HEK293 (cell line): ENCODE data around the gene CLIP4.

Experiments used
- CTCF ChIA-PET: fragments of 350-600 bp; formaldehyde crosslinking; extraction: SDS; loops from one replicate; lab custom pipeline; 2021; ENCODE audit warnings: antibody characterized with exemption; lab: Yijun Ruan, JAX
- POLR2A ChIA-PET: fragments of 300-600 bp; formaldehyde crosslinking; extraction: SDS; loops from one replicate; lab custom pipeline; 2020; ENCODE audit warnings: antibody characterized with exemption, inconsistent platforms; lab: Yijun Ruan, JAX
- H3K27ac ChIP-seq: fragments of 200-500 bp; sonication (Bioruptor generic); 2 replicates; pipeline ENCODE4 v1.5.1; 2014; ENCODE audit warnings: low read depth, low read length, control low read depth, inconsistent platforms; ENCODE audit errors: extremely low read depth
- H3K36me3 ChIP-seq, 2 experiments: fragments of 200-500 bp in 1 of 2; sonication (Bioruptor generic) in 1 of 2; 1 replicate in 1 of 2; 2 replicates in 1 of 2; pipeline ENCODE4 v1.5.1; 2014 to 2017; ENCODE audit warnings: inconsistent platforms in 2 of 2, low read length in 2 of 2; ENCODE audit not compliant: control insufficient read depth in 2 of 2, insufficient read depth in 1 of 2
- H3K4me1 ChIP-seq: fragments of 200-500 bp; sonication (Bioruptor generic); 2 replicates; pipeline ENCODE4 v1.5.1; 2014; ENCODE audit warnings: mild to moderate bottlenecking, low read length, inconsistent platforms; ENCODE audit not compliant: control insufficient read depth, insufficient read depth
- H3K4me3 ChIP-seq: 2 replicates; pipeline ENCODE4 v1.5.1; 2011; ENCODE audit warnings: low read depth, mild to moderate bottlenecking, control low read depth, low read length, moderate library complexity
- H3K9me3 ChIP-seq: fragments of 200-500 bp; sonication (Bioruptor generic); 2 replicates; pipeline ENCODE4 v1.5.1; 2014; ENCODE audit warnings: low read depth, low read length, inconsistent platforms; ENCODE audit not compliant: control insufficient read depth, insufficient read depth
- EGR2 ChIP-seq: fragments of 450-650 bp; formaldehyde crosslinking; IDR thresholded peaks from 2 replicates; pipeline ENCODE4 v1.5.1; 2016; ENCODE audit warnings: low read depth, missing biosample characterization, missing genetic modification characterization
- HOXA7 ChIP-seq: sonication (generic); formaldehyde crosslinking; IDR thresholded peaks from 2 replicates; pipeline ENCODE4 v1.8.1; 2022; ENCODE audit warnings: missing genetic modification reagents, borderline replicate concordance
- SP7 ChIP-seq: fragments of 450-650 bp; formaldehyde crosslinking; IDR thresholded peaks from 2 replicates; pipeline ENCODE4 v1.5.1; 2016; ENCODE audit warnings: missing biosample characterization, missing genetic modification characterization
- YY1 ChIP-seq: fragments of 450-650 bp; formaldehyde crosslinking; IDR thresholded peaks from 2 replicates; pipeline ENCODE4 v1.5.1; 2018; ENCODE audit warnings: missing biosample characterization, missing genetic modification characterization
- ZBTB1 ChIP-seq: fragments of 450-650 bp; formaldehyde crosslinking; IDR thresholded peaks from 2 replicates; pipeline ENCODE4 v1.5.1; 2016; ENCODE audit warnings: missing biosample characterization, missing genetic modification characterization
- ZBTB10 ChIP-seq: fragments of 450-650 bp; formaldehyde crosslinking; IDR thresholded peaks from 2 replicates; pipeline ENCODE4 v1.5.1; 2016; ENCODE audit warnings: missing biosample characterization, missing genetic modification characterization
- ZFHX2 ChIP-seq: fragments of 450-650 bp; formaldehyde crosslinking; conservative IDR thresholded peaks from 2 replicates; pipeline ENCODE4 v1.5.1; 2016; ENCODE audit warnings: missing biosample characterization, missing genetic modification characterization
- ZIC2 ChIP-seq: fragments of 450-650 bp; formaldehyde crosslinking; IDR thresholded peaks from 2 replicates; pipeline ENCODE4 v1.5.1; 2016; ENCODE audit warnings: missing biosample characterization, missing genetic modification characterization
- ZNF184 ChIP-seq: fragments of 450-650 bp; IDR thresholded peaks from 2 replicates; pipeline ENCODE4 v1.5.1; 2018; ENCODE audit warnings: missing biosample characterization, mild to moderate bottlenecking, missing genetic modification characterization
- ZNF19 ChIP-seq: fragments of 450-650 bp; formaldehyde crosslinking; IDR thresholded peaks from 2 replicates; pipeline ENCODE4; 2016; ENCODE audit warnings: missing biosample characterization, missing genetic modification characterization, low read depth
- ZNF2 ChIP-seq: fragments of 450-650 bp; formaldehyde crosslinking; IDR thresholded peaks from 2 replicates; pipeline ENCODE4 v1.5.1; 2016; ENCODE audit warnings: missing biosample characterization, missing genetic modification characterization
- ZNF202 ChIP-seq: fragments of 450-650 bp; formaldehyde crosslinking; IDR thresholded peaks from 2 replicates; pipeline ENCODE4 v1.5.1; 2016; ENCODE audit warnings: missing biosample characterization, missing genetic modification characterization, borderline replicate concordance
- ZNF311 ChIP-seq: fragments of 450-650 bp; formaldehyde crosslinking; IDR thresholded peaks from 2 replicates; pipeline ENCODE4 v1.5.1; 2017; ENCODE audit warnings: missing biosample characterization, missing genetic modification characterization, borderline replicate concordance
- ZNF335 ChIP-seq: fragments of 450-650 bp; formaldehyde crosslinking; conservative IDR thresholded peaks from 2 replicates; pipeline ENCODE4 v1.5.1; 2016; ENCODE audit warnings: missing biosample characterization, missing genetic modification characterization
- ZNF37A ChIP-seq: fragments of 450-650 bp; IDR thresholded peaks from 2 replicates; pipeline ENCODE4 v1.5.1; 2018; ENCODE audit warnings: missing biosample characterization, missing genetic modification characterization
- ZNF544 ChIP-seq: fragments of 450-650 bp; formaldehyde crosslinking; IDR thresholded peaks from 2 replicates; pipeline ENCODE4 v1.5.0; 2017; ENCODE audit warnings: missing biosample characterization, missing genetic modification characterization
- ZNF571 ChIP-seq: fragments of 450-650 bp; formaldehyde crosslinking; IDR thresholded peaks from 2 replicates; pipeline ENCODE4 v1.5.0; 2017; ENCODE audit warnings: missing biosample characterization, missing genetic modification characterization
- ZNF629 ChIP-seq: fragments of 450-650 bp; formaldehyde crosslinking; IDR thresholded peaks from 2 replicates; pipeline ENCODE4 v1.5.1; 2017; ENCODE audit warnings: missing biosample characterization, missing genetic modification characterization
- ZNF645 ChIP-seq: fragments of 450-650 bp; formaldehyde crosslinking; IDR thresholded peaks from 2 replicates; pipeline ENCODE4; 2016; ENCODE audit warnings: missing biosample characterization, missing genetic modification characterization
- ZNF701 ChIP-seq: fragments of 450-650 bp; formaldehyde crosslinking; IDR thresholded peaks from 2 replicates; pipeline ENCODE4 v1.5.1; 2016; ENCODE audit warnings: missing biosample characterization, missing genetic modification characterization
- TF ChIP-seq, protein P1 (sequence below): fragments of 450-650 bp; formaldehyde crosslinking; IDR thresholded peaks from 2 replicates; pipeline ENCODE4 v1.5.1; 2016; ENCODE audit warnings: missing biosample characterization, missing genetic modification characterization

The CLIP4 gene

GRCh38 chr2:29114946-29115609 is at the start of gene CLIP4 (continued):
- TF ChIP-seq ZNF2 (tag by site-specific recombination) = no peak
- TF ChIP-seq ZNF544 (tag by site-specific recombination) = no peak
- TF ChIP-seq ZNF629 (tag by site-specific recombination) = no peak
- 0 out of 2 replicates have a peak, but pooled peaks have one; percentile 15 for TF ChIP-seq SP7 (tag by site-specific recombination)
- no peak for TF ChIP-seq YY1 (tag by site-specific recombination)
- TF ChIP-seq, protein P1, sequence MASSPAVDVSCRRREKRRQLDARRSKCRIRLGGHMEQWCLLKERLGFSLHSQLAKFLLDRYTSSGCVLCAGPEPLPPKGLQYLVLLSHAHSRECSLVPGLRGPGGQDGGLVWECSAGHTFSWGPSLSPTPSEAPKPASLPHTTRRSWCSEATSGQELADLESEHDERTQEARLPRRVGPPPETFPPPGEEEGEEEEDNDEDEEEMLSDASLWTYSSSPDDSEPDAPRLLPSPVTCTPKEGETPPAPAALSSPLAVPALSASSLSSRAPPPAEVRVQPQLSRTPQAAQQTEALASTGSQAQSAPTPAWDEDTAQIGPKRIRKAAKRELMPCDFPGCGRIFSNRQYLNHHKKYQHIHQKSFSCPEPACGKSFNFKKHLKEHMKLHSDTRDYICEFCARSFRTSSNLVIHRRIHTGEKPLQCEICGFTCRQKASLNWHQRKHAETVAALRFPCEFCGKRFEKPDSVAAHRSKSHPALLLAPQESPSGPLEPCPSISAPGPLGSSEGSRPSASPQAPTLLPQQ (tag by site-specific recombination) = 0 out of 2 replicates have a peak, but pooled peaks have one; percentile 24
- no peak for TF ChIP-seq HOXA7 (CRISPR knock-in tag)
- peak; percentile 20 for TF ChIP-seq ZNF335 (tag by site-specific recombination)
- TF ChIP-seq ZFHX2 (tag by site-specific recombination) = peak; percentile 92
- TF ChIP-seq ZNF701 (tag by site-specific recombination) = no peak
- no peak for TF ChIP-seq ZNF645
- TF ChIP-seq ZNF311 = no peak
- peak; percentile 80 for TF ChIP-seq ZIC2 (tag by site-specific recombination)
- no peak for TF ChIP-seq ZNF37A (tag by site-specific recombination)
- TF ChIP-seq ZNF184 (tag by site-specific recombination) = no peak
- no peak for TF ChIP-seq ZBTB10 (tag by site-specific recombination)
- TF ChIP-seq ZNF19 (tag by site-specific recombination) = no peak
- no peak for TF ChIP-seq ZBTB1 (tag by site-specific recombination)

GRCh38 chr2:29066271-29066860 is 48.8 kb upstream of the CLIP4 start:
- ChIA-PET POLR2A (no interaction called here), CTCF (interaction anchor here (0.9 kb wide), 1 partner anchor 11 kb away, joined by 3 read pairs; no protein-coding TSS in a partner anchor)
- Histone ChIP-seq H3K9me3 (no peaks in the 10 kb centered on the region), H3K4me3 (no peak overlapping the region), H3K36me3 (no peaks in the 10 kb centered on the region), H3K27ac (no peak overlapping the region), H3K4me1 (0 out of 2 replicates have a peak, but pooled peaks cover 3% of the 10 kb centered on the region)
- TF ChIP-seq EGR2 (tag by site-specific recombination) (0 out of 2 replicates have a peak, but pooled peaks have one; percentile 8), ZNF571 (tag by site-specific recombination) (no peak), ZNF202 (no peak)
